Thymus (tissue), 11 donors: ENCODE results near the gene PARD3. TPM values are rescaled to one million over a fixed set of nuclear protein-coding genes. Genes with fewer than 3 reads are reported as not detected.

Experiments
- DNase-seq, 9 donors: peaks; one replicate each; pipeline ENCODE4 v3.0.0-alpha.2; 2013; ENCODE audit warnings: low spot score in 9 of 9, low read depth in 6 of 9, missing footprints in 1 of 9
- H3K27ac ChIP-seq, 2 donors: one replicate each; pipeline ENCODE4 v1.5.1; 2013; ENCODE audit warnings: control low read depth in 1 of 2, low read depth in 1 of 2, low read length in 1 of 2, mild to moderate bottlenecking in 1 of 2, moderate library complexity in 1 of 2
- H3K27me3 ChIP-seq, 2 donors: one replicate each; pipeline ENCODE4 v1.5.1; 2013; ENCODE audit warnings: low read length in 1 of 2; ENCODE audit not compliant: control insufficient read depth in 2 of 2, insufficient read depth in 1 of 2
- H3K36me3 ChIP-seq, 2 donors: one replicate each; pipeline ENCODE4 v1.5.1; 2013; ENCODE audit warnings: low read length in 1 of 2, mild to moderate bottlenecking in 1 of 2, moderate library complexity in 1 of 2; ENCODE audit not compliant: control insufficient read depth in 2 of 2, insufficient read depth in 2 of 2
- H3K4me1 ChIP-seq, 2 donors: one replicate each; pipeline ENCODE4 v1.5.1; 2013; ENCODE audit warnings: low read length in 2 of 2; ENCODE audit not compliant: control insufficient read depth in 2 of 2, insufficient read depth in 2 of 2
- H3K4me3 ChIP-seq, 2 donors: one replicate each; pipeline ENCODE4 v1.5.1; 2013; ENCODE audit warnings: low read length in 2 of 2, control low read depth in 1 of 2, mild to moderate bottlenecking in 1 of 2
- H3K9me3 ChIP-seq, 2 donors: one replicate each; pipeline ENCODE4 v1.5.1; 2013; ENCODE audit warnings: low read length in 1 of 2, mild to moderate bottlenecking in 1 of 2; ENCODE audit not compliant: control insufficient read depth in 2 of 2, insufficient read depth in 1 of 2
- WGBS: extraction: QIAGEN DNeasy Blood & Tissue Kit; methylation state at CpG from one replicate; pipeline ENCODE4 v1.1.7; 2013; 5-methylcytosine and 5-hydroxymethylcytosine counted together
- polyA plus RNA-seq: library from polyadenylated mRNA; stranded (reverse); fragments of 200-250 nt; gene quantifications from one replicate; pipeline ENCODE4 v1.2.3, GENCODE V29; 2013
- total RNA-seq: library from RNA; stranded (reverse); fragments of 120-200 nt; gene quantifications from one replicate; pipeline ENCODE4 v1.2.4, GENCODE V29; 2013
- donor health status: healthy.

The PARD3 gene
- total and polyA plus RNA-seq, 2 donors: 13.3 to 23.5 TPM

- H3K27ac ChIP-seq: no peak overlapping the region
- no peaks in the 10 kb centered on the region for H3K27me3 ChIP-seq
- no peak overlapping the region for H3K4me3 ChIP-seq
- H3K9me3 ChIP-seq: no peaks in the 10 kb centered on the region
- no peaks in the 10 kb centered on the region for H3K4me1 ChIP-seq
- WGBS: 80% methylated on average over 6 of the region's 6 CpGs
- H3K36me3 ChIP-seq: no peaks in the 10 kb centered on the region
- no peak for DNase-seq
These were observed 227.4 kb downstream of the PARD3 start for GRCh38 chr10:34587680-34588019.

DNA sequence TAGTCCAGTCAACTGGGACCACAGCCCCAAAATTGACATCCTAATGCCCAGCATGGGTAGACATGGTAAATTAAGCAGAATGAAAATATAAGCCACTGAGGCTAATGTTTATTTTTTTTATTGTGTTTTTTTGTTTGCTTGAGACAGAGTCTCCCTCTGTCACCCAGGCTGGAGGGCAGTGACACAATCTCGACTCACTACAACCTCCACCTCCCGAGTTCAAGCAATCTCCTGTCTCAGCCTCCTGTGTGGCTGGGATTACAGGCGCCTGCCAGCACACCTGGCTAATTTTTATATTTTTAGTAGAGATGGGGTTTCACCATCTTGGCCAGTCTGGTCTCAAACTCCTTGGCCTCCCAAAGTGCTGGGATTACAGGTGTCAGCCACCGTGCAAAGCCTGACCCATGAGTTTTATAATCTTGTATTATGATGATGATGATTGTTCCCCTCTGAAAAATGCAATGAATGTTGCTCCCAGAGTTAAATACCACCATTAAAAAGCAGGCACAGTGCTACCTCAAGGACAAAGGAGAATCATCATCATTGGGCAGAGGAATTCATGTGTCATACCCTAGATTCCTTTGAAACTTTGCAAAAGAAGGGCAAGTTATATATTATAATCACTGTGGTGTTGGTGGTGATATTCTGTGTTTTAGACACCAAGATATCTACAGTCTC lies 228.0 kb downstream of the PARD3 start:
- DNase-seq: no peak
- H3K36me3 ChIP-seq: no peaks in the 10 kb centered on the region
- H3K27me3 ChIP-seq: no peaks in the 10 kb centered on the region
- no peaks in the 10 kb centered on the region for H3K9me3 ChIP-seq
- WGBS: 97% methylated on average over 4 of the region's 4 CpGs
- no peak overlapping the region for H3K4me3 ChIP-seq
- no peaks in the 10 kb centered on the region for H3K4me1 ChIP-seq
- H3K27ac ChIP-seq: no peak overlapping the region

GRCh38 chr10:34585422-34586112 lies 229.5 kb downstream of the PARD3 start:
- DNase-seq: no peak
- H3K4me3 ChIP-seq: no peak overlapping the region
- no peaks in the 10 kb centered on the region for H3K9me3 ChIP-seq
- H3K27me3 ChIP-seq: no peaks in the 10 kb centered on the region
- H3K4me1 ChIP-seq: no peaks in the 10 kb centered on the region
- no peak overlapping the region for H3K27ac ChIP-seq
- WGBS: 96% methylated on average over 2 of the region's 2 CpGs
- no peaks in the 10 kb centered on the region for H3K36me3 ChIP-seq

DNA sequence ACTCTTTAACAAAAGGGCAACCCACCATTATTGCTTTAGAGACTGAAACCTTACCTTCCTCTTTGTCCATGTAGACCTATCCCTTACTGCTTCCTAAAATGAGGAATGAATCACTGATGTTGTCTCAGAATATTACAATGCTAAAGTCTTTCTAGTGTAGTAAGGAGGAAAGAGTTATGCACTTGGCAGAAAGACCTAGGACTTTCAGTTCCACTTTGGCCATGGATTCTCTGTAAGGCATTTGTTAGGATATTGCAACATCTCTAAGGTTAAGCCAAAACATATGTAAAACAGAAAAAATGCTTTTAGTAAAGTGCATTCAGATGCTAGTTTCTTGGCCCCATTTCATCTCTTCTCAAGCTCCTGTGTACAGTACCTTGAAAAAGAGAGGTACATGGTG lies 230.9 kb downstream of the PARD3 start:
- DNase-seq: no peak
- H3K4me3 ChIP-seq: no peak overlapping the region
- H3K4me1 ChIP-seq: no peaks in the 10 kb centered on the region
- no peaks in the 10 kb centered on the region for H3K9me3 ChIP-seq
- H3K36me3 ChIP-seq: no peaks in the 10 kb centered on the region
- no peak overlapping the region for H3K27ac ChIP-seq
- H3K27me3 ChIP-seq: no peaks in the 10 kb centered on the region

DNA sequence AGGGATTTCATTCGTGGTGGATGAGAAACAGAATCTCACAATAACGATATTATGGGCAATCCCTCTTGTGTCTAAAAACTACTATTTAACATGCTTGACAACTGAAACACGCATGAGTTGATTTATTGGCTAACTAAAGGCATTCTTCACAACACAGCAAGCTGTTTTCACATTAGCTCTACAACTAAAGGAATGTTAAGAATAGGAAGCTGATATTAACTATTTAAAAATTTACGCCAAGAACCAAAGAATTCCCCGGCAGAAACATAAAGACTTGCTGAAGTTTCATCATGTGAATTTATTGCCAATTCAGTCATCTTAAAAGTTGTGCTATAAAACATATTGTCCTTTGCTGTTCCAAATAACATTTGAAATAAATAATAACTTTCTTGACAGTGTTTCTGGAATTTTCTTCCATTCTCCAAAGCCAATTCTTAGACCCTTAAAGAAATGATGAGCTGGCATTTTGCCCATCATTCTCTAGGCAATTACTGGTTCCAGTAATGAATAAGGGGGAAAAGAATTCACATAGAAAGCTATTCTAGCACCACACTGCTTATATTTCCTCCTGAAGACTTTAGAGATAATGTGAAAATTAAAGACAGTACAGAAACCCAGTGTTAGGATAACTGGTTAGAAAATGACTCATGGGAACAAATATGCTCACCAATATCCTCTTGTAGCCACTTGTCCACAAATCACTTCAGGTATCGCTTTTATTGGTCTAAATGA lies 233.1 kb downstream of the PARD3 start:
- H3K27ac ChIP-seq: no peak overlapping the region
- no peaks in the 10 kb centered on the region for H3K9me3 ChIP-seq
- H3K36me3 ChIP-seq: no peaks in the 10 kb centered on the region
- H3K4me3 ChIP-seq: no peak overlapping the region
- no peak for DNase-seq
- WGBS: 96% methylated on average over 6 of the region's 6 CpGs
- H3K4me1 ChIP-seq: no peaks in the 10 kb centered on the region
- H3K27me3 ChIP-seq: no peaks in the 10 kb centered on the region

GRCh38 chr10:34580643-34581042 lies 234.5 kb downstream of the PARD3 start:
- no peaks in the 10 kb centered on the region for H3K4me1 ChIP-seq
- 71% methylated on average over 3 of the region's 3 CpGs for WGBS
- no peak for DNase-seq

DNA sequence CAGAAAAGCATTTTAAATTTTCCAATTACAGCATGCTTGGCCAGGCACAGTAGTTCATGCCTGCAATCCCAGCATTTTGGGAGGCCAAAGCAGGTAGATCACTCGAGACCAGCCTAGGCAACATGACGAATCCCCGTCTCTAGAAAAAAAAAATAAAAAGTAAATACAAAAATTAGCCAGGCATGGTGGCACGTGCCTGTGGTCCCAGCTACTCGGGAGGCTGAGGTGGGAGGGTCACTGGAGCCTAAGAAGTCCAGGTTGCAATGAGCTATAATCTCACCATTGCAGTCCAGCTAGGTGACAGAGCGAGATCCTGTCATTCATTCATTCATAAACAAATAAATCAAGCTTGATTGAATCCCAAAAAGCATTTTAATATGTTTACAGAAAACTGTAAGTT lies 234.9 kb downstream of the PARD3 start:
- WGBS: 97% methylated on average over 6 of the region's 6 CpGs

More at GRCh38 chr10:34580643-34581042, 234.5 kb downstream of the PARD3 start:
- H3K36me3 ChIP-seq: no peaks in the 10 kb centered on the region
- H3K4me3 ChIP-seq: no peak overlapping the region
- H3K9me3 ChIP-seq: no peaks in the 10 kb centered on the region
- no peak overlapping the region for H3K27ac ChIP-seq
- no peaks in the 10 kb centered on the region for H3K27me3 ChIP-seq

GRCh38 chr10:34578468-34578867 lies 236.6 kb downstream of the PARD3 start:
- H3K4me3 ChIP-seq: no peak overlapping the region
- H3K27ac ChIP-seq: no peak overlapping the region
- H3K27me3 ChIP-seq: no peaks in the 10 kb centered on the region
- no peak for DNase-seq
- no peaks in the 10 kb centered on the region for H3K9me3 ChIP-seq
- H3K4me1 ChIP-seq: no peaks in the 10 kb centered on the region
- WGBS: 97% methylated on average over 1 of the region's 1 CpG
- no peaks in the 10 kb centered on the region for H3K36me3 ChIP-seq

More for the DNA sequence above, 234.9 kb downstream of the PARD3 start:
- Histone ChIP-seq H3K27ac (no peak overlapping the region), H3K4me1 (no peaks in the 10 kb centered on the region), H3K9me3 (no peaks in the 10 kb centered on the region), H3K27me3 (no peaks in the 10 kb centered on the region), H3K4me3 (no peak overlapping the region), H3K36me3 (no peaks in the 10 kb centered on the region)
- DNase-seq: no peak

DNA sequence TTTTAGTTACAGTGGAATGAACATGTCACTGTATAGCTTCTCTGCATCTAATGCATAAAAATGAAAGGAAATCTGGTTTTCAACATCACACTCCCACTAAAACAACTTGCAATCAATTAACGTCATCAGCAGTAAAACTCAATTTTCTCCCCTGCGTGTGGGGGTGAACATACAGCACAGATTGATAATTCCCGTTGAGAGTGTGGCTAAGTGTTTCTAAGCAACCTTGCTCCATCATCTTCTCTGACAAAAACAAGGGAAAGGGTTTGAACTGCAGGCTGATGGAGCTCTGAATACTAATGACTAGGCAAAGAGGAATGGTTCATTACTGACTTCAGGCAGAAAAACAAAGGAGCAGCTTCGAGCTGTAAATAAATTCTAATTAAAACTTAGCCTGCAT lies 238.3 kb downstream of the PARD3 start:
- Histone ChIP-seq H3K4me3 (no peak overlapping the region), H3K27ac (no peak overlapping the region), H3K36me3 (no peaks in the 10 kb centered on the region), H3K4me1 (no peaks in the 10 kb centered on the region), H3K9me3 (no peaks in the 10 kb centered on the region), H3K27me3 (no peaks in the 10 kb centered on the region)
- 90% methylated on average over 4 of the region's 4 CpGs for WGBS
- DNase-seq: no peak
